ENCODE measurements around the gene KRT78. TPM values are rescaled to one million over a fixed set of nuclear protein-coding genes. Genes with fewer than 3 reads are reported as not detected.

KRT78 gene
- total RNA-seq, 1 experiment from 2014 or later = not detected

GRCh38 chr12:52806821-52807543 is 41.8 kb downstream of the KRT78 start:
- no peak for ATAC-seq
- Mint-ChIP-seq H3K36me3 (no peaks in the 10 kb centered on the region), H3K9me3 (no peaks in the 10 kb centered on the region), H3K27me3 (ENCODE audit: low read depth) (peaks cover 2% of the 10 kb centered on the region; the same call in 1 of the 2 replicates), H3K4me3 (no peak overlapping the region), H3K27ac (no peak overlapping the region), H3K4me1 (peaks cover 25% of the 10 kb centered on the region)
- no peak for TF ChIP-seq E2F5 (CRISPR knock-in tag; IDR thresholded peaks at IDR 0.05)
- no peak for TF ChIP-seq PRDM15 (CRISPR knock-in tag; IDR thresholded peaks at IDR 0.05)
- ChIA-PET POLR2A (interaction anchor here (1.1 kb wide), 1 partner anchor 73 kb away, joined by 4 read pairs; no protein-coding TSS in a partner anchor), CTCF (interaction anchor here (0.5 to 2.7 kb wide), 7 partner anchors 58 to 411 kb away, joined by 3 to 19 read pairs (median 5); no protein-coding TSS in a partner anchor)
- DNase-seq (ENCODE audit: low spot score) = no peak

GRCh38 chr12:52806169-52806811 is 42.5 kb downstream of the KRT78 start:
- ATAC-seq (no peak), DNase-seq (ENCODE audit: low spot score) (no peak)
- H3K27ac Mint-ChIP-seq = no peak overlapping the region
- no peaks in the 10 kb centered on the region for H3K36me3 Mint-ChIP-seq
- no peak for TF ChIP-seq OVOL2 (CRISPR knock-in tag; IDR thresholded peaks at IDR 0.05; ENCODE audit: borderline replicate concordance)
- no peak for TF ChIP-seq ATF3 (CRISPR knock-in tag; conservative IDR thresholded peaks at IDR 0.05)
- no peak for TF ChIP-seq GTF2I (CRISPR knock-in tag; conservative IDR thresholded peaks at IDR 0.05)
- no peak for TF ChIP-seq ZNF263 (CRISPR knock-in tag; IDR thresholded peaks at IDR 0.05; ENCODE audit: low read depth)
- TF ChIP-seq ZNF423 (CRISPR knock-in tag; IDR thresholded peaks at IDR 0.05) = no peak
- H3K4me3 Mint-ChIP-seq = no peak overlapping the region
- H3K4me1 Mint-ChIP-seq = peaks cover 29% of the 10 kb centered on the region
- POLR2A ChIA-PET = no interaction called here
- H3K9me3 Mint-ChIP-seq = no peaks in the 10 kb centered on the region
- peaks cover 2% of the 10 kb centered on the region; the same call in 1 of the 2 replicates for H3K27me3 Mint-ChIP-seq (ENCODE audit: low read depth)
- CTCF ChIA-PET = interaction anchor here (1.0 to 2.7 kb wide), 8 partner anchors 14 to 634 kb away, joined by 3 to 19 read pairs (median 8); no protein-coding TSS in a partner anchor

GRCh38 chr12:52805739-52806138 is 43.1 kb downstream of the KRT78 start:
- Mint-ChIP-seq H3K4me3 (no peak overlapping the region), H3K27ac (no peak overlapping the region), H3K27me3 (ENCODE audit: low read depth) (peaks cover 2% of the 10 kb centered on the region; the same call in 1 of the 2 replicates), H3K36me3 (no peaks in the 10 kb centered on the region), H3K9me3 (no peaks in the 10 kb centered on the region), H3K4me1 (peaks cover 34% of the 10 kb centered on the region)
- CTCF ChIA-PET = interaction anchor here (0.5 to 2.7 kb wide), 11 partner anchors 15 to 634 kb away, joined by 3 to 19 read pairs (median 4); no protein-coding TSS in a partner anchor
- TF ChIP-seq ZNF425 (CRISPR knock-in tag; conservative IDR thresholded peaks at IDR 0.05) (no peak), CDX4 (CRISPR knock-in tag; IDR thresholded peaks at IDR 0.05; ENCODE audit: borderline replicate concordance) (no peak)
- ATAC-seq (no peak), DNase-seq (ENCODE audit: low spot score) (no peak)
- POLR2A ChIA-PET = interaction anchor here (0.6 to 1.1 kb wide), 2 partner anchors 13 to 17 kb away, joined by 3 to 4 read pairs; no protein-coding TSS in a partner anchor

Data from WTC11 (cell line).